H9 (cell line): ENCODE results near the gene CD1E. TPM values are rescaled to one million over a fixed set of nuclear protein-coding genes. Genes with fewer than 3 reads are reported as not detected.

Experiments used
- DNase-seq: peaks from one replicate; pipeline ENCODE4 v3.0.0-alpha.2; 2017
- H2AFZ ChIP-seq: one replicate; pipeline ENCODE4 v1.6.1; 2013; ENCODE audit warnings: mild to moderate bottlenecking, low read length, control low read depth, moderate library complexity
- H2AK5ac ChIP-seq: 2 replicates; pipeline ENCODE4 v1.6.1; 2013; ENCODE audit warnings: low read length, control low read depth, mixed read lengths; ENCODE audit not compliant: insufficient read length
- H2BK120ac ChIP-seq: one replicate; pipeline ENCODE4 v1.6.1; 2013; ENCODE audit warnings: low read depth, mild to moderate bottlenecking, low read length, control low read depth, inconsistent platforms; ENCODE audit not compliant: poor library complexity, severe bottlenecking
- H2BK12ac ChIP-seq: 2 replicates; pipeline ENCODE4 v1.6.1; 2013; ENCODE audit warnings: low read length, control low read depth, mixed read lengths, low read depth; ENCODE audit not compliant: insufficient read length
- H2BK15ac ChIP-seq: 2 replicates; pipeline ENCODE4 v1.6.1; 2013; ENCODE audit warnings: low read depth, low read length, control low read depth
- H2BK20ac ChIP-seq: one replicate; pipeline ENCODE4 v1.6.1; 2013; ENCODE audit warnings: low read depth, mild to moderate bottlenecking, low read length, control low read depth, inconsistent platforms; ENCODE audit not compliant: poor library complexity, severe bottlenecking
- H2BK5ac ChIP-seq: 2 replicates; pipeline ENCODE4 v1.6.1; 2013; ENCODE audit warnings: low read length, control low read depth, mixed read lengths; ENCODE audit not compliant: insufficient read length
- H3K14ac ChIP-seq: 2 replicates; pipeline ENCODE4 v1.6.1; 2013; ENCODE audit warnings: low read length, control low read depth; ENCODE audit not compliant: insufficient read depth
- H3K18ac ChIP-seq: 2 replicates; pipeline ENCODE4 v1.6.1; 2013; ENCODE audit warnings: low read depth, mild to moderate bottlenecking, mixed read lengths, low read length, control low read depth; ENCODE audit not compliant: insufficient read length
- H3K23ac ChIP-seq: 2 replicates; pipeline ENCODE4 v1.6.1; 2013; ENCODE audit warnings: low read length, control low read depth, mixed read lengths, low read depth; ENCODE audit not compliant: insufficient read length
- H3K23me2 ChIP-seq: 2 replicates; pipeline ENCODE4 v1.6.1; 2013; ENCODE audit warnings: low read depth, mild to moderate bottlenecking, mixed read lengths, low read length, control low read depth; ENCODE audit not compliant: insufficient read length, poor library complexity, severe bottlenecking
- H3K27ac ChIP-seq: 2 replicates; pipeline ENCODE4 v1.5.1; 2013; ENCODE audit warnings: low read length, control low read depth, mixed read lengths, low read depth; ENCODE audit not compliant: insufficient read length
- H3K27me3 ChIP-seq: 2 replicates; pipeline ENCODE4 v1.6.1; 2013; ENCODE audit warnings: low read length, control low read depth, inconsistent platforms; ENCODE audit not compliant: insufficient read depth
- H3K4ac ChIP-seq: 2 replicates; pipeline ENCODE4 v1.6.1; 2013; ENCODE audit warnings: low read depth, mild to moderate bottlenecking, control low read depth, inconsistent platforms, low read length, moderate library complexity
- H3K4me1 ChIP-seq: 2 replicates; pipeline ENCODE4 v1.6.1; 2013; ENCODE audit warnings: low read length, control low read depth, inconsistent platforms; ENCODE audit not compliant: insufficient read depth
- H3K4me2 ChIP-seq: 2 replicates; pipeline ENCODE4 v1.6.1; 2013; ENCODE audit warnings: low read length, control low read depth, mixed read lengths; ENCODE audit not compliant: insufficient read length, insufficient read depth
- H3K56ac ChIP-seq: 2 replicates; pipeline ENCODE4 v1.6.1; 2013; ENCODE audit warnings: low read depth, mild to moderate bottlenecking, mixed read lengths, low read length, control low read depth; ENCODE audit not compliant: insufficient read length
- H3K79me1 ChIP-seq: 2 replicates; pipeline ENCODE4 v1.6.1; 2013; ENCODE audit warnings: low read depth, mild to moderate bottlenecking, moderate library complexity, low read length, control low read depth, inconsistent platforms; ENCODE audit not compliant: insufficient read depth, poor library complexity, severe bottlenecking
- H3K79me2 ChIP-seq: 2 replicates; pipeline ENCODE4 v1.6.1; 2013; ENCODE audit warnings: low read length, control low read depth, inconsistent platforms; ENCODE audit not compliant: insufficient read depth
- H3K9ac ChIP-seq: 2 replicates; pipeline ENCODE4 v1.6.1; 2013; ENCODE audit warnings: low read length, control low read depth, mixed read lengths; ENCODE audit not compliant: insufficient read length; ENCODE audit errors: extremely low read depth
- H3K9me3 ChIP-seq: one replicate; pipeline ENCODE4 v1.6.1; 2013; ENCODE audit warnings: low read depth, low read length, inconsistent platforms; ENCODE audit not compliant: control insufficient read depth
- H3T11ph ChIP-seq: one replicate; pipeline ENCODE4 v1.6.1; 2013; ENCODE audit warnings: mild to moderate bottlenecking, low read length, control low read depth, inconsistent platforms
- H4K20me1 ChIP-seq: one replicate; pipeline ENCODE4 v1.6.1; 2013; ENCODE audit not compliant: control insufficient read depth, insufficient read length, insufficient read depth
- H4K5ac ChIP-seq: 2 replicates; pipeline ENCODE4 v1.6.1; 2013; ENCODE audit warnings: low read depth, mild to moderate bottlenecking, mixed read lengths, low read length, control low read depth; ENCODE audit not compliant: insufficient read length
- H4K8ac ChIP-seq: replicated peaks from 2 replicates; pipeline ENCODE4 v1.6.1; 2013; ENCODE audit warnings: low read length, control low read depth, mixed read lengths, low read depth; ENCODE audit not compliant: insufficient read length
- H4K91ac ChIP-seq: 2 replicates; pipeline ENCODE4 v1.6.1; 2013; ENCODE audit warnings: low read depth, mild to moderate bottlenecking, moderate library complexity, mixed read lengths, low read length, control low read depth; ENCODE audit not compliant: insufficient read length
- H3K27ac Mint-ChIP-seq, 3 experiments: 2 replicates in 2 of 3; 3 replicates in 1 of 3; pipeline ENCODE4 v1.8.0; 2020 to 2021; ENCODE audit warnings: mixed read lengths in 3 of 3, mild to moderate bottlenecking in 1 of 3, moderate library complexity in 1 of 3
- H3K27me3 Mint-ChIP-seq: 2 replicates; pipeline ENCODE4 v1.8.0; 2021; ENCODE audit warnings: low read depth, mild to moderate bottlenecking, moderate library complexity, mixed read lengths
- H3K36me3 Mint-ChIP-seq, 3 experiments: 2 replicates in 2 of 3; 3 replicates in 1 of 3; pipeline ENCODE4 v1.8.0; 2020 to 2021; ENCODE audit warnings: low read depth in 3 of 3, mixed read lengths in 3 of 3; ENCODE audit not compliant: insufficient read depth in 1 of 3
- H3K4me1 Mint-ChIP-seq, 2 experiments: 2 replicates each; pipeline ENCODE4 v1.8.0; 2020; ENCODE audit warnings: mixed read lengths in 2 of 2
- H3K4me3 Mint-ChIP-seq, 2 experiments: 2 replicates in 1 of 2; 3 replicates in 1 of 2; pipeline ENCODE4 v1.8.0; 2020 to 2021; ENCODE audit warnings: mild to moderate bottlenecking in 2 of 2, mixed read lengths in 2 of 2, moderate library complexity in 1 of 2
- H3K9me3 Mint-ChIP-seq, 2 experiments: 2 replicates in 1 of 2; 3 replicates in 1 of 2; pipeline ENCODE4 v1.8.0; 2020; ENCODE audit warnings: mild to moderate bottlenecking in 2 of 2, mixed read lengths in 2 of 2, moderate library complexity in 1 of 2
- WGBS: extraction: QIAGEN DNeasy Blood & Tissue Kit; methylation state at CpG from one replicate; pipeline ENCODE4 v1.1.7; 2013; ENCODE audit warnings: missing lambda C conversion rate, low lambda C conversion rate, mixed read lengths; ENCODE audit not compliant: insufficient read length; ENCODE audit errors: extremely low coverage; 5-methylcytosine and 5-hydroxymethylcytosine counted together
- total RNA-seq: library from RNA; stranded (reverse); gene quantifications from 2 replicates; pipeline ENCODE4 v1.2.1, GENCODE V29; 2021
- TF ChIP-seq, protein P1 (sequence below): fragments of 200-600 bp; sonication (generic); conservative IDR thresholded peaks from 3 replicates; pipeline ENCODE4 v1.8.0; 2021; ENCODE audit warnings: antibody characterized with exemption, mild to moderate bottlenecking

The CD1E gene
- total RNA-seq, 1 experiment from 2014 or later, result not detected

DNA sequence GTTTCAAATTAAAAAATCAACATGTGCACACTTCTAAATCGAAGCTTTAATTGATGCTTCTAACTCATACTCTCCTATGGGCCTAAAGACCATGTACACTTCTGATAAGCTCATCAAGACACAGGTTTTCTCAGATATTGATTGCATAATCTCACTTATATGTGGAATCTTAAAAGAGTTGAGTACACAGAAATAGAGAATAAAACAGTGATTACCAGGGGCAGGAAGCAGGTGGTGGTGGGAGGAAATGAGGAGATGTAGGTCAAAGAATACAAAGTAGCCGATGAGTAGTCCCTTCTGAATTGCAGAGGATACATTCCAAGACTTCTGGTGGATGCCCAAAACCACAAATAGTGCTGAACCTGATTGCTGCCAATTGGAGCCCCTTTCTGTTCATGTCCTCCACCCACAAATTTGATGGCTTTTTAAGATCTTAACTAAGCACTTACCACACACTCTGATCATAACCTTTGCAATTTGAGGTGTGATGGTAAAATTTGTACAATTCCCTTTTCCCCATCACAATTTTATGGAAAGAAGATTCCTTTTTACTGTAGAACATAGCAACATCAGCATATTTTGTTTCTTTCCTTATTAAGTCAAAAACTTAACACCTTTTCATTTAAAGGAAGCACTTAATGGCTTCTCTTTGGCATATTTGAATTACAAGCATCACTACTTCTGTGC, 19.0 kb upstream of the CD1E start:
- Histone ChIP-seq H4K5ac (no peak overlapping the region), H3K23ac (no peak overlapping the region), H2BK15ac (no peak overlapping the region), H2AK5ac (no peak overlapping the region), H2BK12ac (no peak overlapping the region), H2BK120ac (no peak overlapping the region), H3K56ac (no peak overlapping the region), H3K79me2 (no peaks in the 10 kb centered on the region), H3K4ac (no peak overlapping the region), H3K4me2 (no peak overlapping the region), H3K14ac (no peak overlapping the region), H3K27ac (no peak overlapping the region), H3K27me3 (no peaks in the 10 kb centered on the region), H4K91ac (no peak overlapping the region), H3K9me3 (no peaks in the 10 kb centered on the region), H3K79me1 (no peaks in the 10 kb centered on the region), H4K8ac (no peak overlapping the region), H2BK20ac (no peak overlapping the region), H2BK5ac (no peak overlapping the region), H3K4me1 (no peaks in the 10 kb centered on the region), H3K23me2 (no peaks in the 10 kb centered on the region), H3K18ac (no peak overlapping the region), H4K20me1 (no peaks in the 10 kb centered on the region), H2AFZ (no peak overlapping the region), H3T11ph (no peak overlapping the region), H3K9ac (no peak overlapping the region)
- H3K27me3 Mint-ChIP-seq, result no peaks in the 10 kb centered on the region; the same call in none of the 2 replicates
- WGBS, result no CpG with 5 or more reads among the region's 2 CpGs
- no peak for DNase-seq
- no peaks in the 10 kb centered on the region for H3K4me1 Mint-ChIP-seq
- no peak overlapping the region for H3K27ac Mint-ChIP-seq
- no peak overlapping the region for H3K4me3 Mint-ChIP-seq
- TF ChIP-seq, protein P1, sequence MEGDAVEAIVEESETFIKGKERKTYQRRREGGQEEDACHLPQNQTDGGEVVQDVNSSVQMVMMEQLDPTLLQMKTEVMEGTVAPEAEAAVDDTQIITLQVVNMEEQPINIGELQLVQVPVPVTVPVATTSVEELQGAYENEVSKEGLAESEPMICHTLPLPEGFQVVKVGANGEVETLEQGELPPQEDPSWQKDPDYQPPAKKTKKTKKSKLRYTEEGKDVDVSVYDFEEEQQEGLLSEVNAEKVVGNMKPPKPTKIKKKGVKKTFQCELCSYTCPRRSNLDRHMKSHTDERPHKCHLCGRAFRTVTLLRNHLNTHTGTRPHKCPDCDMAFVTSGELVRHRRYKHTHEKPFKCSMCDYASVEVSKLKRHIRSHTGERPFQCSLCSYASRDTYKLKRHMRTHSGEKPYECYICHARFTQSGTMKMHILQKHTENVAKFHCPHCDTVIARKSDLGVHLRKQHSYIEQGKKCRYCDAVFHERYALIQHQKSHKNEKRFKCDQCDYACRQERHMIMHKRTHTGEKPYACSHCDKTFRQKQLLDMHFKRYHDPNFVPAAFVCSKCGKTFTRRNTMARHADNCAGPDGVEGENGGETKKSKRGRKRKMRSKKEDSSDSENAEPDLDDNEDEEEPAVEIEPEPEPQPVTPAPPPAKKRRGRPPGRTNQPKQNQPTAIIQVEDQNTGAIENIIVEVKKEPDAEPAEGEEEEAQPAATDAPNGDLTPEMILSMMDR, result no peak
- H3K36me3 Mint-ChIP-seq, result no peaks in the 10 kb centered on the region
- peaks cover 0 to 2% of the 10 kb centered on the region in 2 experiments; a peak in 2 of 5 replicates for H3K9me3 Mint-ChIP-seq
